Globus pallidus (tissue), 1 donor: ENCODE data around the gene PLXNA2.

Experiments used
- DNase-seq: peaks from one replicate; pipeline ENCODE4 v3.0.0-alpha.2; 2015; ENCODE audit warnings: low spot score

PLXNA2 gene

GRCh38 chr1:208240662-208241355, 3.4 kb downstream of the PLXNA2 start:
- DNase-seq: no peak

- DNase-seq: no peak
Observed at GRCh38 chr1:208239473-208240381, 4.5 kb downstream of the PLXNA2 start.

- no peak for DNase-seq
Observed at GRCh38 chr1:208238710-208239472, 5.3 kb downstream of the PLXNA2 start.

GRCh38 chr1:208237241-208237640, 6.9 kb downstream of the PLXNA2 start:
- DNase-seq: no peak

- no peak for DNase-seq
Observed at GRCh38 chr1:208235982-208236761, 8.0 kb downstream of the PLXNA2 start.

- DNase-seq: no peak
Observed at GRCh38 chr1:208235356-208235981, 8.7 kb downstream of the PLXNA2 start.

GRCh38 chr1:208234721-208235120, 9.5 kb downstream of the PLXNA2 start:
- DNase-seq: no peak

GRCh38 chr1:208233978-208234377, 10.2 kb downstream of the PLXNA2 start:
- DNase-seq: no peak

- DNase-seq: peak; percentile 79
Observed at GRCh38 chr1:208233546-208233945, 10.6 kb downstream of the PLXNA2 start.

GRCh38 chr1:208232662-208233038, 11.5 kb downstream of the PLXNA2 start:
- no peak for DNase-seq

- DNase-seq: no peak
Observed at GRCh38 chr1:208231881-208232661, 12.1 kb downstream of the PLXNA2 start.

- DNase-seq: no peak
Observed at GRCh38 chr1:208230668-208231529, 13.3 kb downstream of the PLXNA2 start.

- no peak for DNase-seq
Observed at GRCh38 chr1:208228550-208228949, 15.6 kb downstream of the PLXNA2 start.

- no peak for DNase-seq
Observed at GRCh38 chr1:208228026-208228425, 16.2 kb downstream of the PLXNA2 start.

- DNase-seq: no peak
Observed at GRCh38 chr1:208227366-208227765, 16.8 kb downstream of the PLXNA2 start.

- no peak for DNase-seq
Observed at GRCh38 chr1:208225954-208226937, 17.9 kb downstream of the PLXNA2 start.

GRCh38 chr1:208224192-208224713, 19.9 kb downstream of the PLXNA2 start:
- no peak for DNase-seq

- no peak for DNase-seq
Observed at GRCh38 chr1:208223136-208223535, 21.0 kb downstream of the PLXNA2 start.
